Endodermal cell (in vitro differentiated cells): ENCODE measurements around the gene TAL1. TPM values are rescaled to one million over a fixed set of nuclear protein-coding genes. Genes with fewer than 3 reads are reported as not detected.
A peak's percentile ranks its signal among the peaks of the same experiment; 100 is the strongest.

Source experiments
- DNase-seq: peaks from one replicate; pipeline ENCODE4 v3.0.0-alpha.2; 2017
- H3K27ac ChIP-seq: 2 replicates; pipeline ENCODE4 v1.5.1; 2013; ENCODE audit warnings: mild to moderate bottlenecking, low read depth, low read length, moderate library complexity
- H3K27me3 ChIP-seq: 2 replicates; pipeline ENCODE4 v1.6.1; 2013; ENCODE audit warnings: mild to moderate bottlenecking, low read length, moderate library complexity; ENCODE audit not compliant: insufficient read depth, control insufficient read depth, poor library complexity, severe bottlenecking
- H3K36me3 ChIP-seq: 2 replicates; pipeline ENCODE4 v1.7.0; 2013; ENCODE audit warnings: mild to moderate bottlenecking, low read length, moderate library complexity; ENCODE audit not compliant: control insufficient read depth, insufficient read depth
- H3K4me1 ChIP-seq: one replicate; pipeline ENCODE4 v1.7.0; 2013; ENCODE audit warnings: low read length; ENCODE audit not compliant: control insufficient read depth, insufficient read depth
- H3K4me3 ChIP-seq: 2 replicates; pipeline ENCODE4 v1.5.1; 2013; ENCODE audit warnings: mild to moderate bottlenecking, low read length, moderate library complexity
- H3K9ac ChIP-seq: 2 replicates; pipeline ENCODE4 v1.6.1; 2013; ENCODE audit warnings: mild to moderate bottlenecking, low read length, moderate library complexity; ENCODE audit not compliant: poor library complexity, severe bottlenecking; ENCODE audit errors: extremely low read depth
- H3K9me3 ChIP-seq: 2 replicates; pipeline ENCODE4 v1.6.1; 2013; ENCODE audit warnings: mild to moderate bottlenecking, low read length, moderate library complexity; ENCODE audit not compliant: control insufficient read depth
- H3K27ac Mint-ChIP-seq: 2 replicates; pipeline ENCODE4 v1.8.0; 2020; ENCODE audit warnings: mixed read lengths
- H3K27me3 Mint-ChIP-seq: 2 replicates; pipeline ENCODE4 v1.8.0; 2021; ENCODE audit warnings: mild to moderate bottlenecking, mixed read lengths; ENCODE audit not compliant: insufficient read depth
- H3K36me3 Mint-ChIP-seq: 2 replicates; pipeline ENCODE4 v1.8.0; 2020; ENCODE audit warnings: low read depth, mixed read lengths
- H3K4me1 Mint-ChIP-seq: 2 replicates; pipeline ENCODE4 v1.8.0; 2020; ENCODE audit warnings: mixed read lengths
- H3K4me3 Mint-ChIP-seq: 2 replicates; pipeline ENCODE4 v1.8.0; 2020; ENCODE audit warnings: mild to moderate bottlenecking, moderate library complexity, mixed read lengths
- H3K9me3 Mint-ChIP-seq: 2 replicates; pipeline ENCODE4 v1.8.0; 2020; ENCODE audit warnings: mild to moderate bottlenecking, mixed read lengths
- CTCF ChIP-seq: fragments of 200-600 bp; sonication (generic); conservative IDR thresholded peaks from 2 replicates; pipeline ENCODE4 v1.5.0; 2021; ENCODE audit warnings: antibody characterized with exemption, mild to moderate bottlenecking
- WGBS, 2 experiments: methylation state at CpG; one replicate each; pipeline versions ENCODE4 v1.1.5 to v1.1.7; 2013; ENCODE audit warnings: missing lambda C conversion rate in 2 of 2, mixed read lengths in 1 of 2; ENCODE audit not compliant: insufficient coverage in 1 of 2, insufficient read length in 1 of 2; 5-methylcytosine and 5-hydroxymethylcytosine counted together
- total RNA-seq, 2 donors: library from RNA; stranded (reverse); fragmentation: NEBNext Ultra II Directional in 1 of 2; extraction: Animal tissue kit (Norgen Biotek cat#: 25700) in 1 of 2; gene quantifications; 2 replicates in 1 of 2; 3 replicates in 1 of 2; pipeline ENCODE4 v1.2.1, GENCODE V29; 2021

The TAL1 gene
- total RNA-seq, 2 donors from 2014 or later: 0.04 TPM; not detected in 1

DNA sequence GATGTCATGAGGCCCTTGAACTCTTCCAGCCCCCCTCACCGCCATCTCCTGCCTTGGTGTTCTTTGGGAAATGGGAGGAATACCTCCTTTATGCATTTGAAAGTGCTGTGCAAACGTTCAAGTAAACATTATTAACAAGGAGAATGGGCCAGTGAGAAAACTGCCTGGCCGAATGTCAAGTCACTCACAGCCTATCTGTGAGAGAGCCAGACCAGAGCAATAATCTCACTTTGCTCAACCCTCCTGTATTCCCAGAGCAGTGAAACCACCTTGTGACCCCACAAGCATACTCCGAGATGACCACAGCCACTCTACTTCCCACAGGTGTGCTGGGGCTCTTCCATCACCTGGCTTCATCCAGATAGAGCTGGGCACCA lies 5.2 kb downstream of the TAL1 start:
- Mint-ChIP-seq H3K36me3 (no peaks in the 10 kb centered on the region), H3K4me1 (peaks cover 23% of the 10 kb centered on the region), H3K27me3 (peaks cover 63% of the 10 kb centered on the region), H3K27ac (no peak overlapping the region), H3K9me3 (no peaks in the 10 kb centered on the region), H3K4me3 (no peak overlapping the region)
- H3K27me3 ChIP-seq: peaks cover 99% of the 10 kb centered on the region
- H3K4me3 ChIP-seq: no peak overlapping the region
- no peak for TF ChIP-seq CTCF
- no peak overlapping the region for H3K9ac ChIP-seq
- H3K9me3 ChIP-seq: no peaks in the 10 kb centered on the region
- H3K27ac ChIP-seq: no peak overlapping the region
- H3K36me3 ChIP-seq: no peaks in the 10 kb centered on the region
- no peaks in the 10 kb centered on the region for H3K4me1 ChIP-seq
- no peak for DNase-seq
- 41 to 51% methylated on average over 2 to 4 of the region's 4 CpGs for WGBS, 2 experiments

GRCh38 chr1:47226121-47226838 lies 5.7 kb downstream of the TAL1 start:
- H3K9ac ChIP-seq: no peak overlapping the region
- peak; percentile 65 for DNase-seq
- no peaks in the 10 kb centered on the region for H3K36me3 ChIP-seq
- H3K4me3 Mint-ChIP-seq: peak overlapping the region; percentile 42
- H3K4me3 ChIP-seq: peak overlapping the region; percentile 49
- no peak overlapping the region for H3K27ac ChIP-seq
- H3K9me3 ChIP-seq: no peaks in the 10 kb centered on the region
- H3K4me1 Mint-ChIP-seq: peaks cover 18% of the 10 kb centered on the region
- H3K36me3 Mint-ChIP-seq: no peaks in the 10 kb centered on the region
- 17% methylated on average over 7 to 13 of the region's 19 CpGs for whole genome bisulfite sequencing, 2 experiments
- H3K27me3 ChIP-seq: peaks cover 99% of the 10 kb centered on the region
- H3K4me1 ChIP-seq: no peaks in the 10 kb centered on the region
- H3K27ac Mint-ChIP-seq: no peak overlapping the region
- H3K27me3 Mint-ChIP-seq: peaks cover 57% of the 10 kb centered on the region
- TF ChIP-seq CTCF: no peak
- no peaks in the 10 kb centered on the region for H3K9me3 Mint-ChIP-seq

- 1 to 2% methylated on average over 16 to 79 of the region's 79 CpGs for WGBS, 2 experiments
- Mint-ChIP-seq H3K36me3 (no peaks in the 10 kb centered on the region), H3K27ac (no peak overlapping the region), H3K27me3 (peaks cover 50% of the 10 kb centered on the region), H3K4me3 (peak overlapping the region; percentile 42), H3K9me3 (no peaks in the 10 kb centered on the region), H3K4me1 (peaks cover 15% of the 10 kb centered on the region)
- Histone ChIP-seq H3K4me1 (no peaks in the 10 kb centered on the region), H3K9ac (no peak overlapping the region), H3K9me3 (no peaks in the 10 kb centered on the region), H3K36me3 (no peaks in the 10 kb centered on the region), H3K4me3 (peak overlapping the region; percentile 49), H3K27ac (no peak overlapping the region), H3K27me3 (peaks cover 99% of the 10 kb centered on the region)
- DNase-seq: peak; percentile 72
- no peak for TF ChIP-seq CTCF
Measured at GRCh38 chr1:47225430-47226100, 6.5 kb downstream of the TAL1 start.
